Astrocyte of the spinal cord (primary cell): ENCODE measurements around the gene GNL3.
"Not testable (repeated sequence)": the region's sequence is repeated elsewhere in the genome, so short reads cannot be mapped to it uniquely, and the experiment has no call there.

ENCODE experiments used
- DNase-seq: peaks from one replicate; pipeline ENCODE4 v3.0.0; 2011; ENCODE audit warnings: low read depth, low spot score
- H3K4me3 ChIP-seq: 2 replicates; pipeline ENCODE4 v1.5.1; 2011; ENCODE audit warnings: low read depth, mild to moderate bottlenecking, low read length, moderate library complexity
- CTCF ChIP-seq: IDR thresholded peaks from 2 replicates; pipeline ENCODE4 v1.5.1; 2012; ENCODE audit warnings: low read depth, mild to moderate bottlenecking, low read length, inconsistent platforms
- in situ Hi-C: cut with HindIII; loops from 2 replicates; pipeline ENCODE4 v1.10.0; 2017; ENCODE audit warnings: low sequenced_read_pairs

The GNL3 gene

GRCh38 chr3:52651592-52651991 is 34.2 kb upstream of the GNL3 start:
- no peak overlapping the region for H3K4me3 ChIP-seq
- no peak for DNase-seq
- TF ChIP-seq CTCF: no peak
- in situ Hi-C loops: no loop called here

- in situ Hi-C loops: no loop called here
- no peak for DNase-seq
- no peak for TF ChIP-seq CTCF
- no peak overlapping the region for H3K4me3 ChIP-seq
These were observed 29.9 kb upstream of the GNL3 start for GRCh38 chr3:52655895-52656294.

GRCh38 chr3:52660046-52660445 is 25.8 kb upstream of the GNL3 start:
- DNase-seq: no peak
- TF ChIP-seq CTCF: no peak
- no peak overlapping the region for H3K4me3 ChIP-seq
- in situ Hi-C loops: no loop called here

DNA sequence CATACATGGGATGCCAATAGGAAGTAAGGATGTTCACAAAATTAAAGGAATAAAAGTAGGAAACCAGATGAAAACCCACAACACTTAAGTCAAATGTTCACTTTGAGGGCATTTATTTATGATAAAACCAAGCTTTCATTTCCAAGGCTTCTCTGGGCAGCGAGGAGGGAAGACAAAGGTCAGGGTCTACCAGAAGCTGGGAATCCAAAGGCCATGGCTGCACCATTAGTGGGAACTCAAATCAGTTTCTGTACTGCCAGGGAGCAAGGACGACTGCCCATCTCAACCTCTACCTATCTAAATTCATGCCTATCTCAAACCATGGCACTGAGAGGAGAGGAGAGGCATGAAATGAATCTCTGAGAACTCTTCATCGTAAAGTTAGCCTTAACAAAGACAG is 22.7 kb upstream of the GNL3 start:
- H3K4me3 ChIP-seq: no peak overlapping the region
- in situ Hi-C loops: no loop called here
- DNase-seq: no peak
- TF ChIP-seq CTCF: no peak

DNA sequence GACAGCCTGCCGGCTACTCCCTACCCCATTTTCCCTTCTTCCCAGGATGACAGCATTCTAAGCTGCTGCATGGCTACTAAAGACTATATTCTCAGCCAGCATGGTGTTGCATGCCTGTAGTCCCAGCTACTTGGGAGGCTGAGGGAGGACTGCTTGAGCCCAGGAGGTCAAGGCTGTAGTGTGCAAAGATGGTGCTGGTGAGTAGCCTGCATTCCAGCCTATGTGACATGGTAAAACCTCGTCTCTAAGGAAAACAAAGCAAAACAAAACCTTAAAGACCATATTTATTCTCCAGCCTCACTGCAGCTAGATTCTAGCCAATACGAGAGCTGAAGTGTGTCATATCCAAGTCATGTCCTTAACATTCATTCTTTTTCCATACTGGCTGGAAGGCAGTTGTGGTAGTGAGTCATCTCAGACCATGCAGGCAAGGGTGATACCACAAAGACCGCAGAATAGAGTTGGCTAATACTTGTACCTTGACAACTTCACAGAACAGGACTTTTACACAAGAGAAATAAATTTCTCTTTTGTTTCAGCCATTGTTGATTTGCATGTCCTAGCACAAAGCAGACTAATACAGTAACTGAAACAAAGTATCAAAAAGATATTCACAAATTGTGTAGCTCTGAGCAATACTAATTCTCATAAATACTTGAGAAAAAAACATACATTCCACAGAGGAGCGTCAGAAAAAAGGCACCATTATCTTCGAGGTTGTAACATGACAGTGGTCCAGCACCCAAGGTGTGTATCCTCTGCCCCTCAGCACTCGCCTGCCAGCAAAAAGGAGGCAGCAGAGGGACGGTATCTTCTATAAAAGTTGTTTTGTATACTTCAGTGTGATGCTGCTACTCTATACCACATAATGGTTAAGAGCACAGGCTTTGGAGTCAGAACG is 15.0 kb upstream of the GNL3 start:
- H3K4me3 ChIP-seq: no peak overlapping the region
- in situ Hi-C loops: no loop called here
- TF ChIP-seq CTCF: no peak
- DNase-seq: peak; percentile 100

DNA sequence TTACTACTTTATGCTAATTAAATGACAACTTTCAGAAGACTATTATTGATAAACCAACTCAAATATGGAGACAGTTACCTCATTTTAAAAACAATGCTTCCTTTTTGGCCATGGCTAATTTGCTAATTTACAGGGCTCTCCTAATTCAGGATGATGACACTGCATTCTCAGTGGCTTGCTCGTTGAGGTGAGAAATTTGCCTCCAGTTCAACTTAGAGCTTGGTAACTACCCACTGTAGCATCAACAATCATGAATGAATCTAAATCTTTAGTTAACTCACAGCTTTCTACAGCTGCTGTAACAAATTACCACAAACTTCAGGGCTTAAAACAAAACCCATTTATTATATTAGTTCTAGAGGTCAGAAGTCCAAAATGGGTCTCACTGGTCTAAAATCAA is 14.2 kb upstream of the GNL3 start:
- no peak for DNase-seq
- H3K4me3 ChIP-seq: no peak overlapping the region
- TF ChIP-seq CTCF: no peak
- in situ Hi-C loops: no loop called here

- in situ Hi-C loops, H3K4me3 ChIP-seq, DNase-seq: not testable (repeated sequence)
These were observed 9.6 kb upstream of the GNL3 start for GRCh38 chr3:52676201-52676600.
